GM03348 (cell line): ENCODE results near the gene FBN1.
A peak's percentile ranks its signal among the peaks of the same experiment; 100 is the strongest.

Experiments used
- DNase-seq: peaks from one replicate; pipeline ENCODE4 v3.0.0; 2012; ENCODE audit warnings: low spot score

Gene FBN1

DNA sequence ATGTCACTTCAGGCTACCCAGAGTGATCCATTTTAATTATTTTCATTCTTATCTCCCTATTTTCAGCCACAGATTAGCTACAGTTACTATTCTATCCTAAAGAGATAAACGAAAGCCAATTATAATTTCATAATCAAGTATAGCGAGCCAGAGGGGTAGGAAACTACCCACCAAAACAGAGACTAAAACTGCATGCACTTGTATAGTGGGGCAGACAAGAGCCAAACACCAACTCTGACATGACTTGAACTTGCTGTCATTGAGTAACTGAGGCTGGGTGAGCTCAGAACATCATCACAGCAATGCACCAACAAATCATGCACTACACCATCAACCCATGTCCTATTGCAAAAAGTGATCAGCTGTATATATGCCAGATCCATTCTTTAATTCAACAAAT, 64.8 kb downstream of the FBN1 start:
- no peak for DNase-seq

DNA sequence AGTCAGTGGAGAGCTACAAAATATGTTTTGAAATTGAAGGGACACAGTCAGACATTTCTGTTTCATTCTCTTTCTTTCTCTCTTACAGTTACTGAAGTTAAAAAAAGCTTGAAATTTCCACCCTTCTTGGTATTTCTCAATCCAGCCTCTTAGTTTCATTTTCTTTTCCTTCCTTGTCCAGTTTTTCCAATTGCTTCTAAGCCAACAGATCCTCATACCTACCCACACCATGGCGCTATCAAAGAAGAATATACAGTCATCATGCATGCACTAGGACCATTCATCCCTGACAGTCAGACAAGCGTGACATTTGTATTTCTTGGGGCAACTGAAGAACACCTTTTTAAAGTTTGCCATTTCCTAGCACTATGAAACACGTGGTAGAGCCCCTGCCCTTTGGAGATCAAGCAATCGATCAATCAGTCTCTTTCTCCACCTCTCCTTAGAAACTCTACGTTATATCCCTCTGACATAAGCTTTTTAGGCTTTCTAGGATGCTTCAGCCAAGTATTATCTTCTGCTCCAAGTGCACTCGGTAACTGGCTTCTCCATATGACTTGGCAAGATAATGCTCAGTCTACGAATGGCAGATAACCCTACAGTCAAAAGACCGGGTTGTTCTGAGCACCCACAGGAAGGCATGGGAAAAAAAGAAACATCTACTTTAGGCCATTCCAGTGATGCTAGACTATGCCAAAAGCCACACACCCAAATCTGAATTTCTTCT, 65.4 kb downstream of the FBN1 start:
- no peak for DNase-seq

DNA sequence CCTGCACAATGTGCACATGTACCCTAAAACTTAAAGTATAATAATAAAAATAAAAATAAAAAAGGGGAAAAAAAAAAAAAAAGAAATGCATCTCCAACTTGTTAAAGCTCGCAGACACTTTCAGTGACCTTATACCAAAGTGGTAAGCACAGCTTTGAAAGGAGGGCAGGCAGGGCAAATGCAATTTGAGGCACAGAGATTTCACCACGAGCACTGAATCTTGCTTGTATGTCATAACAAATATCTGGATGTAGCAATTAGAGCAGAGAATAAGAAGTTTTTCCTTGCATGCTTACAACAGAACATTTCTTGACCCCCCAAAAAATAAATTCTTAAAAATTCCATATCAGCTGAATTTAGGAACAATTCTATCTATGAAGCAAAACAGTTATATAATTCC, 66.5 kb downstream of the FBN1 start:
- DNase-seq: no peak

DNA sequence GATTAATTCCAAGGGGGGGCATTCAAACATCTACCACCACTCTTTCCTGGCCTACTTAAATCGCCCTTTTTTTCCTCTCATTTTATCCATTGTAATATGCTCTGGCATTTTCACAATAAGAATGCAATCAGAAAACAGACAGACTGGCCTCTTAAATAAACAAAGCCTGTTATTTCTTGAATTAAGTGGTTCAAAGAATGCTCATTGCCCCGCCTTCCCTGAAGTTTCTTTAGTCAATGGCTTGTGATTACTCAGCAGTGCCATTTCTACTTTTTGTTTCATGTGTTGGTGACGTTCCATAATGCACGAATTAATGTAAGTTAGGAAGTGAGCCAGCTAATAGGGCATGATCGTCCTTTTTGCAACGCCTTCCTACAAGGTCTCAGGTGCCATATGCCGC, 68.0 kb downstream of the FBN1 start:
- DNase-seq: no peak

DNA sequence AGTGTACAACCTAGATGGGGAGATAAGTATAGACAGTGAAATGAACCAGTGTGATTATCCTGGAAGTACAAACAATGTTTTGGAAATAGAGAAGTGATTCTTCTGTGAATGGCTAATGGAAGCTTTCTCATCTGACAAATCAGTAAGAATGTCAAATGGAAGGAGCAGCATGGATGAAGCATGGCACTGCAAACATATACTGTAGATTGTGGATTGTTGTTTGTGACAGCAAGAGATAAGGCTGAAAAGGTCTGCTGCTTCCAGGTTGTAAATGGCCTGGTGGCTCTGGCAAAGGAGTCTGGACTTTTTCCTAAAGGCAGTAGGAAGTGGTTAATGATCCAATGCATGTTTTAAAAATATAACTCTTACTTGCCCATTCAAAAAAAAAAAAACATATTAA, 71.3 kb downstream of the FBN1 start:
- DNase-seq: no peak

DNA sequence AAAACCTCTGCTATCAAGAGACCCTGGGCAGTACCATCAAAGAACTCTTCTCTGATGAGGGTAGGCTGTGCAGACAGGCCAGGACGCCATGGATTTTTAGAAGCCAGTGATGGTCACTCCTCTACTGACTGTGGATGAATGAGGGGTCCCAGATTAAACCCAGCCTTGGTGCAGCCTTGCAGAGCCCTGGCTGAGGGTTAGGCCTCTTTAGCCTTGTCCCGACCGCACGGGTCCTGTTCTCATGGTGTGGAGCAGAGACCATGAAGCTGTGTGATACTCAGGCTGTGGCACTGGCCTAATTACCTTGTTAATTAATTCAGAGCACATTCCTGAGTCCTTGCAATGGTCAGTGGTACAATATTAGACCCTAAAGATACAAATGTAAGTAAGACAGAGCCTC, 71.7 kb downstream of the FBN1 start:
- DNase-seq: no peak

DNA sequence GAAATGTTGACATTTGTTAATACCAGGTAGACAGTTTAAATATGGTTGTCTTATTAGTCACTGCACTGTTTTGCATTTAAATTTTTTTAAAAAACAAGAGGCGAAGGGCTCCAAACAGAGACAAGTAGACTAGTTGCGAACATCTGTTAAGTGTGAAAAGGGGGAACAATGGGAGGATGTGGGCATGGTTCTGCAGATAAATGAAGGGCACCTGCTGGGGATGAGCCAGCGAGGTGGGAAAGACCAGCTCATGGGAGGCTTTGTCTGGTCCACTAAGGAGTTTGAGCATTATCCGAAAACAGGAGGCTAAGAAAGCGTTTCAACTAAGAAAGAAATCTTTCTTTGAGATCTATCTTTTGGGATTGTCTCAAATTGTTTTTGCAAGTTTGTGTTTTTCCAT, 72.7 kb downstream of the FBN1 start:
- DNase-seq: no peak

DNA sequence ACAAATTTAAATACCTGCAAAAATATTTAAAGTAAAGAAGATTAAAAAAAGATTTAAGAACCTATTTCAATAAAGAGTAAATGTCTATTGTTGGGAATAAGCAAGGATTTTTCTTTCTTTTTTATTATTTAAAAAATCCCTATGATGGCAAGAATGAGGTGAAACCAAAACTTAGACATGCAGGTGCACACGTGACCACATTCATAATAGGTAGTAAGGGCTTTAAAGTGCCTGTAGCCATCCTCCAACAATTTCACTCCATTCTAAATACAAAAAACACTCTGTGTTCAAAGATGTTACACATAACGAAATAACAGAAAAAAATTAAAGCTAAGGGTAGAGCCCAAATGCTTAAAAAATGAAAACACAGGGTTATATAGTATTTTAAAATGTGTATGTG, 74.0 kb downstream of the FBN1 start:
- no peak for DNase-seq

DNA sequence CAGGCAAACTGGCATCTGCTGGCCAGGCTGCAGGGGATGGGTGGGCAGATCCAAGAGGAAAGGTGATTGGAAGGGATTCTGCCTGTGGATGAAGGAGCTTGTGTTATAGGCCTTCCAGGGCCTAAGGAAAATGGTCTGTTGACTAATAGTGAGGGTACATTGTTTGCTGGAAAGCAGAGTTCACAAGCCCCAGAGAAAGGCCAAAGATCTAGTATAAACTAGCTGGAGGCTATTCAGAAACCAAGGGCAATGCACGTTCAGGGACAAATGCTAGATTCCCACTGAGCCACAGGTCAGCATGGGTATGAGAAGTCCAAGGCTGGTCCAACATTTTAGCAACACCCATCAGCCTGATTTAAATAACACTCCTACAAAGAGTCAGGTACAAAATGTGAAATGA, 74.7 kb downstream of the FBN1 start:
- no peak for DNase-seq

DNA sequence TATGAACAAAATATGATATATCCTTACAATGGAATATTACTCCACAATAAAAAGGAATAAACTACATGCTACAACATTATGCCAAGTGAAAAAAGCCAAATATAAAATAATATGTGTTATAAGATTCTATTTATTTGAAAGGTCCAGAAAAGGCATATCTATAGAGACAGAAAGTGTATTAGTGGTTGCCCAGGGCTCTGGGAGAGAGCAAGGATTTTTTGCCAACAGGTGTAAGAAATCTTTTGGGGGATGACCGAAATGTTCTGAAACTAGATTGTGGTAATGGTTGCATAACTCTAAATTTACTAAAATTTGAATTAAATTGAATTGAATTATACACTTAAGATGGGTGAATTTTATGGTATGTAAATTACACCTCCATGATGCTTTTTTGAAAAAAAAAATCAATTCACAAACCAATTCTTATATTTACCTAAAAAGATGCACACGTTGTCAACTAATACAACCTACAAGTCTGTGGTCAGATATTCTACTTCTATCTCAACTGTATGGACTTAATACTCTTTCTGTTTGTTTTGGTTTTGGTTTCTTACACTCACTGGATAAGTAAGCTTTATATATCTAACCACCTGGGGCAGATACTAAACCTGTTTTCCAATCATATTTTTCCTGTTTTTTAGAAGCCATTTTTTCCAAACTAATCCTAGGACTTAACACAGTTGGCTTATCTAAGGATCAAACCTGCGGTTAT, 75.8 kb downstream of the FBN1 start:
- no peak for DNase-seq

DNA sequence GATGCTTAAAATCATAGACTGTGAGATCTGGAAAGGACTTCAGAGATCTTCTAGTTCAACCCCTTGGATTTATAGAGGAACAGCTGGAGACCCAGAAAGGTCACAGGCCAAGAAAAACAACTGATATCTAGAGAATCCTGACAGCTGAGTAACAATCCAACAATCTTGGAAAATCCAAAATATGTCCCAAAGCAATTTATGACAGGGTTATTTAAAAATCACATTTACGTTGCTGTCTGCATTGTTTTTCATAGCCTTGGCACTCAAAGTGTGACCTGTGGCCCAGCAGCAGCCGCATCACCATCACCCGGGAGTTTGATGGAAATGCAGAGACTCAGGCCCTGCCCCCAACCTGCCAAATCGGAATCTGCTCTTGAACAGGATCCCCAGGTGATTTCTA, 78.8 kb downstream of the FBN1 start:
- DNase-seq: peak; percentile 13

DNA sequence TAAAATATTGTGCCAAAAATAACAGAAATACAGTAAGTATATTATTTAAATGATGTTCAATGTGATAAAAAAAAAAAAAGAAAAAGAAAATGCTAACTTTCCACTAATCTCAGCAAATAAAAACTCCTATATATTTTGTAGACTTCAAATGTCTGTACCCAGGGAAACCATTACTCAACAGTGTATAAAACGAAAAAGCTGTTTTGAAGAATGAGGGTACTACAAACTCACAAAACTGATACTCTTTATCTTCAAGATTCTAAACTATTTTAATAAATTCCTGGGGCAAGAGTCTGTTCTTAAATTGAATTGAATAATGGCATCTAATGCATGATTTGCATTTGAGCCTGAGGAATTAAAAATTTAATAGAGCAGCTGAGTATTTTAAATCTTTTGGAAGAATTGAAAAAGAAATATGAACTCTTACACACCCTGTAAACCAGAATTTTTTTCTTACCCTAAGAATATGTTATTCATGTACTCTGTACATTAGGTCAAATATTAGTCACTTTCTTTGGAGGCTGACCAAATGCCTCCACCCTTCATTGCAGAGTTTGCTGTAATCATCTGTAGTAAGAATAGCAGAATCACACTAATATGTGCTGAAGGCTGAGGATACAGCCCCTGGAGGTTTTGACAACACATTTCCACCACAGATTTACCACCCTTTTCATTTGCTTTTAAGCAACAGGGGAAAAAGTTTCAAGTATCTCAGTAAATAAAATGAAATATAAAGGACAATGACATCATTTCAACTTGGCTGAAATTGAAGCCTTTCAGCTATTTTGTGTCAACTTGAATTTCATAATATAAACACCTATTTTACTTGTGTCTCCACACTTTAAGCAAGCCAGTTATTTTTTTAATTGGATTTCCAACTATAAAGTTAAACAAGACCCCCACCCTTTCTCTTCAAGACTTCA, 79.7 kb downstream of the FBN1 start:
- DNase-seq: peak; percentile 68

DNA sequence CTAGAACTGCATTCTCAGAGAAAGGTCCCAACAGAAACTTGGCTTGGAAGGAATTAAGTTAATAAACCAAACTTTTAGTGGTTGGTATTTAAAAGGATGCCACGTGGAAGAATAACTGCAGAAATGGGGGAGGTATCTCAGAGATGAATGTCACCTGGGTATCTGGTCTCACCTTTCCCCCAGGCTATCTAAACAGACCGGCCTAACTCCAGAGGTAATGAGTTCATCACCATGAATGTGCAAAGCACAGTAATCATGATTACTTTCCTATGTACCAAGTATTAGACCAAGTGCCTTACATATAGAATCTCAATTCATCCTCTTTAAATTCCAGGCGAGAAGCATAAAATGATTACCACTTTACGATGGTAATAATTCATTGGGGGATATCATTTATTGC, 80.8 kb downstream of the FBN1 start:
- DNase-seq: no peak

DNA sequence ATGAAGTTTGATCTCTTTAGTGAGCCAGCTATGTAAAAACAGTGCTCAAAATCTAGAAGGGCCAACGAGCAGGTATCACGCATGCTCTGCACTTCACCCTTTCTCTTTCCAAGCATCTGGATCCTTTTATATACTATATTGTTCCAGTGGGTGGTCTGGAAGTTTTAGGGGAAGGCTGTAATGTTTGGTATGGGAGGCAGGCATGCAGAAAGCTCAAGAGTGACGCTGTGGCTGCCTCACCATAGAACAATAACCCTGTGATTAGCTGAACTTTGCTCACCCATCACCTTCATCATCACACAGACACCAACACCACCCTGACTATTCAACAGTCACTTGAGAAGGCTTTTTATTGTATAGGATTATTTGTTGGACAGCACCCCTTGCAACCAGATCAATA, 81.6 kb downstream of the FBN1 start:
- no peak for DNase-seq

DNA sequence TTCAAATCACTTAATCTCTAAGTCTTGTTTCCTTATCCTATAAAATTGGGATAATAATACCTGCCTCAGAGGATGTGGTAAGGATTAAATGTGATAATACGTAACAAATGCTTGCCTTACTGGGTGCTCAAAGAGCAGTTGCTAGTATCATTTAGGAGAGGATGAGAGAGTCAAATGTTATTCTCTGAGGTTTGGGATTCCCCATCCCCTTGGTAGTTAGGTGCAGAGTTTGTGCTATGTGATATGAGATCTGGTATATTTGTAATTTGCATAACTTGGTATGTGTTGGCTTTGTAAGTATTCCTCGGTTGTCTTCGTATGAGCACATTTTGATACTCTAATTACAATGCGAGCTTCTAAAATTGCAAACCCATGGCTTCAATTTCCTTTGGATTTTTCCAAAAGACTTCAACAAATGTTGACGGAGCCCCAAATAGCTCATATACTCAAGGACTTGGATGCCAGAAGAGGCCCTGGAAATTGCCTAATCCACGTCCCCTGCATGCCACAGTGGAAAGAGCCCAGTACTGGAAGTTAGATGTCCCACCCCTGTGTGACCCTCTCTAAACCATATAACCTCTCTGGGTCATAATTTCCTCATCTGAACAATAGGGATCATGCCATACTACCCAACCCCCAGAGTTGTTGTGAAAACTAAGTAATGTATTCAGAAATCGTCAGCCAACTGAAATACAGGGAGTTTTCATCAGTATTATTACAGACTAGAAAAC, 85.0 kb downstream of the FBN1 start:
- DNase-seq: no peak

DNA sequence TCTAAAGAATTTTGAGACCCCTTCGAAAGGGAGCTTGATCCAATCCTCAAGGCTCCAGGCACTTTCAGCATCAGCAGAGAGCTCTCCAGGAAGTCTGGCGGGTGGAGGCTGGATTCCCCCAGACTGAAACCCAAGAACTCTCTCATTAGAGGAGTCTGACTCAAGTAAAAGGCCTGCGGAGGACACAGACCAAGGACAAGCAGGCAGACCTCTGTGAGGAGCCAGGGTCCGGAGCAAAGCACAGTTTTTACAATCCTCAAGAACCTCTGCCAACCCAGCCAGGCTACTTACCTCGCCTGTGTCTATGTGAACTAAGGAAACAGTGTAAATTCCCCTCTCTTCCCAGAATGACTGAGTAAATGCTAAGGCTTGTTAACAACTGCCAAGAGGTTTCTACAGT, 86.2 kb downstream of the FBN1 start:
- peak; percentile 53 for DNase-seq

DNA sequence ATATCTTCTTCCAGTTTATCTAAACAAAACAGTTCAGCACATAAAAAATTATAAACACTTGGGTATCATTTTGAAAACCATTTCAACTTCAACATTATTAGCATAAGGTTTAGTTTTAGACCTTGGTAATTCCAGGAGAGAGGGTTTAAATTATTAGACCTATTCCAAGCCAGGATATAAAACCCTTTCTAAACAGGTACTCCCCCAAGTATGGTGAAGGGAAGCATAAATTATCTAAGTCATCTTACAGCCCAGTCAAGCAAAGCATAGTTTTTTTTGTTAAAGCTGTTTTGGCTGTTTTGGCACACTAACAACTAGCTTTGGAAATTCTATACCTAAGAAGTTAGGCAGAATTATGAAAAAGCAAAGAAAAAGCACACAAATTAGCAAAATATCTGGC, 87.3 kb downstream of the FBN1 start:
- no peak for DNase-seq

DNA sequence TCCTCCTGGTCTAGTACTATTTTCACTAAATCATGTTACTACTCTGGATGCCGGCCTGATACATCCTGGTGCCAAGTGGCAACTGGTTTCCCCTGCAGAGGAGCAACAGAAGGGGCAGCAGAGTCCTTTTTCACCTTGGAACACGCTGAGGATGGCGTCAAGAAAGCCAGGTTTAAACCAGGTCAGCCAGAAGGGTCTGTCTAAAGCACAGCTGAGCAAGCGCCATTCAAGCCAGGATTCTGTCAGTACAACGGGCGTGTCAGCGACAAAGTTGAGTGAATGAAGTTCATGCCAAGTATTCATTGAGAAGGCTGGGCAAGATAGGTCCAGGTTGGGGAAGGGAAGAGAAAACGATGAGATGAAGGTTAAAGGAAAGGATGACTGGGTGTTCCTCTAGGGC, 88.2 kb downstream of the FBN1 start:
- DNase-seq: no peak

DNA sequence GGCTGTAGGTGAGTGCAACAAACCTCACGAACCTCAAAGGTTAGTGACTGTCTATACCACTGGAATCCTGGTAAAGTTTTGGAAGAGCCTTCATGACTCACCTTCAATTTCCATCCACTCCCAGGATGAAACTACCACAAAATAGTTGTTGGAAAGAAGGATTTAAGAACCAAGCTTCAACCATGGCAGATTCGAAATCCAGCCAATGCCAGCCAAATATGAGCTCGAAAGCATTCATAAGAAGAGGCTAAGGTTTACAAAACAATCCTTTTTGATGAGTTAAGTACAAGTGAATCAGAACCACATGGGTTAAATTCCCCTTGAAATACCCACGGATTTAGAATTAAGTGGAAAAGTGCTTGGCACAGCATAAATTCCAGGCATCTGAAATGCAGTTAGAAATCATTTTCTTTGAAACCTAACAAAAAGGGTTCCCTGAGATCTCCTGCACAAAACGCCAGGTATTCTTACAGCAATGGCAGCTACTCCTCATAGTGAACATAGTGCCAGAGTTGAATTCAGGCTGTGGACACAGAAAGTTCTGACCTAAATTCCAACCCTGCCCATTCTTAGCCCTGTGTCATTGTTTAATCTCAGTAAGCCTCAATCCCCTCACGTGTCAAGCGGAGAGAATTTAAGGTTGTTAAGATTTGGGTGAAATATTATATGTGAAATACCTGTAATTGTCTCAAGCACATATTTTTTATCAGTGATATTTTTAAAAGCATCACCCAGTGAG, 89.2 kb downstream of the FBN1 start:
- DNase-seq: no peak

DNA sequence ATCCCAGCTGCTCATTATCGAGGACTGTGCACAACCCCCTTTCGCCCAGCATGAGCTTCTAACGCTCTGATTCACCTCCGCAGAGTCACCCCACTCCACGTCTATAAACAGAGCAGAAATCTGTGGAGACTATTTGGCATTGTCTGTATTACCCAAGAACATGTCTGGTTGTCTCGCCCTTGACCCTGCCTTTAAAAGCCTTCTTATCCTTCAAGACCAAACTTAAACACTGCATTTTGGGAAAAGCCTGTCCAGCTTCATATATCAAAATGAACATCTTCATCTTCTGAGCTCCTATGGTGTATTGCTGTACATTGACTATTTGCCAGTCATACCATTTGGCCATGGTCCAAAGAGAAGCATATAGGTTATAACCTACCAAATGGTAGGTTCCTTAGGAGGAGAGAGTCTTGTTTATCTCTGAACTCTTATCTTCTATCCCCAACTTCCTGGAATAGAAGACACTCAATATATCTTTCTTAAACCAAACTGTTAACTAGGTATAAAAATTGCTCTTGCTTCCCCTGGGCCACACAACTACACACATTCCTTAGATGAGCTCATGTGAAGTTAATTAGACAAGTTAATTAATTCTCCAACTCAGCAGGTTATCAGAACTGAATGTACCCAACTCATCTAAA, 90.1 kb downstream of the FBN1 start:
- peak; percentile 71 for DNase-seq

DNA sequence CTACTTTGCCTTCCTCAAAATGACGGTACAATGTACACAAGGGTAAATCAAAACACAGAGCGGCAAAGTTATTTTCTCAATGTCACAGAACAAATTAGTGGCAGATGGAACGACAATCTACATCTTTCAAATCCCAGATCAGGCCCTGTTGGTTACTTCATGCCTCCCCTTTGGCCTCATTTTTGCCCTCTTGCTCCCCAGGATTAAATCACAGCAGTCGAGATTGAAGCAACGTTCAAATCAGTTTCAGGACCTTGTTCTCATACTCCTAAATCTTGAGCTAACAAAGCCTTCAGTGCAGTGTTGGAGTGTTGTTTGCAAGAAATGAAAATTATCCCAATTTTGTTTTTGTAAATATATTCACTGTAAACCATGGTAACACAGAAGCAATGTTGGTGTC, 91.4 kb downstream of the FBN1 start:
- no peak for DNase-seq
